NCI-H2081 treated with DMSO at 0.1 percent for 48 hours (cell line): ENCODE measurements around the gene OPHN1.

ENCODE experiments used
- DNase-seq: peaks from one replicate; lab custom pipeline; 2025; lab: John Stamatoyannopoulos, UW

OPHN1 gene

DNA sequence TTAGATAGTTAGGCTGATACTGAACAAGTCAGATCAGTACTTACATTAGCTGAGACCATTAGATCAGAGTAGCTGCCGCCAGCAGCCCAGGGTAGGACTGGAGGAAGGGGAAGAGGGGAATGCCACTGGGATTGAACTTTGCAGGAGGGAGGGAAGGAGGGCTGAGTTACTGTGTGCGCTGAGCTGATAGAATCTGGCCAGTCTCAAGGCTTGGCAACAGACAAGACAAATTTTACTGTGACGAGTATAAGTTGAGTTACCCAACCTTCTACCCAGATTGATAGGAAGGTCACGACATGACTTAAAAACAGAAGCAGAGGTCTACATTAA, 372.1 kb downstream of the OPHN1 start:
- DNase-seq, result no peak

DNA sequence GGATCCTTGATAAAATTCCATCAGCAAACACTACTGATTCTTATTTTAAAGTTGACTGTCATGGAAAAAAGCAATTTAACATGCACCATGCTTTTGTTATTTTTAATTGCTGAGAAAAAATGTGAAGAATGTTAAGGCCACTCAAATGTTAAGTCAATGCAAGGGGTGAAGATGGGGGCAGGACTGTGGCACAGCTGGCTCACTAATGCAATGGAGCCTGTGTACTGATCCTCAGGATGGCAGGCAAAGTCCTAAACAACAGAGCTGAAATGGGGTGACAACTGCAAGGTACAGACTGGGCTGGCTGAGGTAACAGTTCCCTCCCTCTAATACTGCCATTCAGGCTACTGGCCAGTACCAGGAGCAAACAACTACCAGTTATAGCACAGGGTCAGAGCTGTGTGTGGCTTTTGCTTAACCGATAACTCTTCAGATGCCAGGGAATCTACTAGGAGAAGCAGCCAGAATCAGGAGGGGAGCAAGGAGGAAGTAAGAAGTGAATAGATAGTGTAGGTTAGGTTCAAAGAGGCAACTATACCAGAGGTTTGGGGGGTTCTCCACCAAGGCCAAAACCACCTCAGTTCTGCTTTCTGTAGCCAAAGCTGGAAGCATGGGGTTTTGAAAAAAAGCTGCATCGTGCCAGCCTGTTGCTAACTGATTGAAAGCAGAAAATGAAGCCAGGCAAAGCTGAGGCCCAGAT, 372.6 kb downstream of the OPHN1 start:
- DNase-seq, result no peak

DNA sequence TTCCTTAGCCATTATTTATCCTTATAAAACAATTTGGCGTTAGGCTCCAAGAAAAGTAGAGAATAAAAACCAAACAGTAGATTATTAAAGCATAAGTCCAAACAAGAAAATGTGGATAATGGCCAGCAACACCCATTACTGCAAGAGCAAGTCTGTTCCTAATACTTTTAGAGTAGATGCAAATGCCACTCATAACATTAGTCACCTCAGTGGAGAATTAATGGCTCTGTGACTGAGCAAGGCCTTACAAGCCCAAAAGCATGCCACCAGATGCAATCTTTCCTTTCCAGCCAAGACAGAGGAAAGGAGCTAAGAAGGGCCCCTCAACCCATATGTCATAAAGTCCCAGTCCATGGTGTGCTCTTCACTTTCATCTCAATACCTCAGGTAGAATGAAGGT, 373.8 kb downstream of the OPHN1 start:
- DNase-seq, result no peak

- no peak for DNase-seq
Measured at GRCh38 chrX:68049466-68049865, 383.8 kb downstream of the OPHN1 start.

GRCh38 chrX:68048774-68049173, 384.5 kb downstream of the OPHN1 start:
- DNase-seq, result no peak

GRCh38 chrX:68045008-68045577, 388.2 kb downstream of the OPHN1 start:
- no peak for DNase-seq

DNA sequence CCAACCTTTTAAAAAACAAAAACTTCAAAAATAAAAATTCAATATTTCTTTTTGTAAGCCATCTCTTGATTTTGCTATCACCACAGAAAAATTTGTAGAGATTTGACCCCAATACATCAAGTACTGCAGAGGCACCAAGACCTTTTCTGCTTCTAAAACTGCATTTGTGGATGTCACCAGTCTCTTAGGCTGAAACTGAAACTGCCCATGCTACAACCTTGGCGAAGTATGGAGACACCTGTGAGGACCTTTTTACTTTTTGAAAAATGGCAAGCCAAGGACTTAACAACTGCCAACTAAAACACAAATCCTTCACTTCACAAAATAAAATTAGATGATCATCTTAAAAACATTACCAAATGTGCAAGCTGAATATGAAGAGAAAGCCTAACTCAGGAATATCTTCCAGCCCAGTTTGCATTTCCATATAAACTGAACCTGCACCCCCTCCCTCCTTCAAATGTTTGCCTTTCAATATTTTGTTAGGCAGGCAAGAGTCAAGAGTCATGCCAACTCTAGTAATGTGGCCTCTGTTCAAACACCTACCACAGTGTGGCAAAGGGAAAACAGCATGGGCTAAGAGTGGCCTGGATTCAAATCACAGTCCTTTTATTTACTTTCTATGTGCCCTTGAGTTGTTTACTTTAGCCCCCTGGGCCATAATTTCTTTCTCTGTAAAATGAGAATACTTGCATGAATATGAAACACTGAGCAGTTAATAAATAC, 389.4 kb downstream of the OPHN1 start:
- DNase-seq, result no peak

DNA sequence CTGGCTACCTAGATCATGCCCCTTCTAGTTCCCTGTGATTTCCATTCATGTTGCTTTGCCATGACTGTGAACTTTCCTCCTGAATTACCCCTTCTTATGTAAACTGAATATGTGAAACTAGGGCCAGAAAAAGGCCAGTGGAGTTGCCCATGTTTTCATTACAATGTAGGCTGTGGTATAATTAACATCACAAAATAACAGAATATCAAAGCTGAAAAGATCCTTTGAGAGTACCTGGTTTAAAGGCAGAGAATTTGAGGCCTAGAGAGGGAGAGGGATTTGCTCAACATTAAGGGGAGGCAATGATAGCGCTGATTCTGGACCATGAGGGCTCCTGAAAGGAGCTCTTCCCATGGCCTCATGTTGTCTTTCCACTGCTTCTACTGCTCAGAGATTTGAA, 392.2 kb downstream of the OPHN1 start:
- no peak for DNase-seq

DNA sequence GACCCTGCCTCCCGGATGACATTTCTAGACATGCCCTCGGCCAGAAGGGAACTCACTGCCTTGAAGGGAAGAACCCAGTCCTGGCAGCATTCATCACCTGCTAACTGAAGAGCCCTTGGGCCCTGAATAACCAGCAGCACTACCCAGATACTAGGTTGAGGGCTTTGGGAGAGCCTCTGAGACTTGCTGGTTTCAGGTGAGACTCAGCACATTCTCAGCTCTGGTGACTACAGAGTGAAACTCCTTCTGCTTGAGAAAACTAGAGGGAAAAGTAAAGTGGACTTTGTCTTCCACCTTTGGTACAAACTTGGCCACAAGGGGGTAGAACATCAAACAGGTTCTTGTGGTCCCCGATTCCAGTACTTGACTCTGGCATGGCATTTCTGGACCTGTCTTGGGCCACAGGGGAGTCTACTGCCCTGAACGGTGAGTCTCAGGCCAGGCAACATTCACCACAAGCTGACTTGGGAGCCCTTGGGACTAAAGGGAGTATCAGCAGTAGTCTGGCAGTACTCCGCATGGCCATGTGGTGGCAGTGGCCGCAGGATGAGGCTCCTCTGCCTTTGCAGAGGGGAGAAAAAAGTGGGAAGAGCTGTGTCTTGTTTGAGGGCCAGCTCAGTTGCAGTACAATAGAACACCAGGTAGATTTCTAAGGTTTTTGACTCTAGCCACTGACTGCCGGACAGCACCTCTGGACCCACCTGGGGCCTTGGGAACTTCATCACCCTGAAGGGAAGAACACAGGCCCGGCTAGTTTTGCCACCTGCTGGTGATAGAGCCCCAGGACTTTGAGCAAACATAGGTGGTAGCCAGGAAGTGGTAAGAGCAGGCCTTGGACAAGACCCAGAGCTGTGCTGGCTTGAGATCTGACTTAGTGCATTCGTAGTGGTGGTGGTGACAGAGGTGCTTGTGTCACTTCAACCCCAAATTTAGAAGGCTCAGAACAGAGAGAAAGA, 414.8 kb downstream of the OPHN1 start:
- DNase-seq, result no peak

DNA sequence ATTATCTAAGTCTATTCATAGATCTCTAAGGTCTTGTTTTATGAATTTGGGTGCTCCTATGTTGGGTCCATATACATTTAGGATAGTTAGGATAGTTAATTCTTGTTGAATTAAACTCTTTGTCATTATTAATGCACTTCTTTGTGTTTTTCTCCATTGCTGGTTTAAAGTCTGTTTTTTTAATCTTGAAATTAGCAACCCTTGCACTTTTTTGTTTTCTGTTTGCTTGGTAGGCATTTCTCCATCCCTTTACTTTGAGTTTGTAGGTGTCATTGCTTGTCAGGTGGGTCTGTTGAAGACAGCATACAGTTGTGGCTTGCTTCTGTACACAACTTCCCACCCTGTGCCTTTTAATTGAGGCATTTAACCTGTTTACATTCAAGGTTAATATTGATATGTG, 434.8 kb downstream of the OPHN1 start:
- DNase-seq, result no peak
